ENCODE results near the gene TMC4. TPM values are rescaled to one million over a fixed set of nuclear protein-coding genes. Genes with fewer than 3 reads are reported as not detected.
A peak's percentile ranks its signal among the peaks of the same experiment; 100 is the strongest.

The TMC4 gene
- total RNA-seq, 1 donor from 2014 or later, result 23.2 TPM

DNA sequence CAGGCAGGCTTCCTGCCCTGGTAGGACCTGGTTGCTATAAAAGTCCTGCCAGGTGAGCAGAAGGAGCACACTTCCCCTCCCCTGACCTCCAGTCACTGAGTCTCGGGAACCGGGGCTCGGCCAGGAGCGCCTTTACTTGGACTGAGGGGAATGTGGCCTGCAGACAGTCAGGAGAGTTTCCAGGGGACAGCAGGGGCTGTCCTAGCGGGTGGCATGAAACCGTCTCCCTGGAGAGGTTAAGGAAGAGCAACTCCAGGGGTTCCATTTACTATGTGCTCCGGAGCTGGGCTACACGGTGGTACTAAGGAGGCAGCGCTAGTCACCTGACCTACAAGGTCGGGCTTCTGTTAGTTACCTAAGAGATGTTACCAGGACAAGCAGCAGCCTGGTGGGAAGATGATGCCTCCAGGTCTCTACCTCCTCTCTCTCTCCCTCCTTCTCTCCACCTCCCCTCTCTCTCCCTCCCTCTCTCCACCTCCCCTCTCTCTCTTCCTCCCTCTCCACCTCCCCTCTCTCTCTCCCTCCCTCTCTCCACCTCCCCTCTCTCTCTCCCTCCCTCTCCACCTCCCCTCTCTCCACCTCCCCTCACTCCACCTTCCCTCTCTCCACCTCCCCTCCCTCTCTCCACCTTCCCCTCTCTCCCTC lies 39.5 kb downstream of the TMC4 start:
- no peak for TF ChIP-seq CTCF (IDR thresholded peaks at IDR 0.05; ENCODE audit: insufficient read depth, low read length, severe bottlenecking)
- DNase-seq (ENCODE audit: low read depth) (peak; percentile 32), FAIRE-seq (no peak)
- Histone ChIP-seq H3K36me3 (ENCODE audit: control insufficient read depth, insufficient read depth, low read length) (peaks cover 4% of the 10 kb centered on the region), H3K4me3 (ENCODE audit: low read depth, low read length) (no peak overlapping the region), H3K27me3 (ENCODE audit: control insufficient read depth, insufficient read depth, low read length) (no peaks in the 10 kb centered on the region)

DNA sequence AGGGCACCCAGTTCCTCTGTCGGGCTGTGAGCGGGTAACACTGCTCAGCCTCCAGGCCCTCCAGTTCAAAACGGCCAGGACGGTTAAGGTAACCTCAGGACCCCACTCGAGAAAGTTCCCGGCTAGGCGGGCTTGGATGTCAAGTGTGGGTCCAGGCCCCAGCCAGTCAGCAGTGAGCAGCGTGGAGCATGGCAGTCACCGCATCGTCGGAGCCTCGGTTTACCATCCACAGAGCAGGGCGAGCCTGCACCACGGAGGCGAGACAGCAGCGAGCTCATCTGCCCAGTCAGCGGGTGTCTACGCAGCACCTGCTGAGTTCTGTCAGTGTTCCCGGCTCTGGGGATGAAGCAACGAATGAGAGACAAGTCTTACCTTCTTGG lies 43.4 kb downstream of the TMC4 start:
- TF ChIP-seq CTCF (IDR thresholded peaks at IDR 0.05; ENCODE audit: insufficient read depth, low read length, severe bottlenecking), result no peak
- no peaks in the 10 kb centered on the region for H3K27me3 ChIP-seq (ENCODE audit: control insufficient read depth, insufficient read depth, low read length)
- H3K36me3 ChIP-seq (ENCODE audit: control insufficient read depth, insufficient read depth, low read length), result peaks cover 15% of the 10 kb centered on the region
- no peak overlapping the region for H3K4me3 ChIP-seq (ENCODE audit: low read depth, low read length)
- no peak for DNase-seq (ENCODE audit: low read depth)
- no peak for FAIRE-seq

- Histone ChIP-seq H3K4me3 (ENCODE audit: low read depth, low read length) (no peak overlapping the region), H3K27me3 (ENCODE audit: control insufficient read depth, insufficient read depth, low read length) (no peaks in the 10 kb centered on the region), H3K36me3 (ENCODE audit: control insufficient read depth, insufficient read depth, low read length) (peaks cover 18% of the 10 kb centered on the region)
- no peak for FAIRE-seq
- TF ChIP-seq CTCF (IDR thresholded peaks at IDR 0.05; ENCODE audit: insufficient read depth, low read length, severe bottlenecking), result no peak
- no peak for DNase-seq (ENCODE audit: low read depth)
Observed at GRCh38 chr19:54128796-54129616, 44.0 kb downstream of the TMC4 start.

GRCh38 chr19:54128441-54128725 lies 44.6 kb downstream of the TMC4 start:
- DNase-seq (ENCODE audit: low read depth), result no peak
- Histone ChIP-seq H3K36me3 (ENCODE audit: control insufficient read depth, insufficient read depth, low read length) (peaks cover 21% of the 10 kb centered on the region), H3K4me3 (ENCODE audit: low read depth, low read length) (no peak overlapping the region), H3K27me3 (ENCODE audit: control insufficient read depth, insufficient read depth, low read length) (no peaks in the 10 kb centered on the region)
- no peak for TF ChIP-seq CTCF (IDR thresholded peaks at IDR 0.05; ENCODE audit: insufficient read depth, low read length, severe bottlenecking)
- FAIRE-seq, result no peak

DNA sequence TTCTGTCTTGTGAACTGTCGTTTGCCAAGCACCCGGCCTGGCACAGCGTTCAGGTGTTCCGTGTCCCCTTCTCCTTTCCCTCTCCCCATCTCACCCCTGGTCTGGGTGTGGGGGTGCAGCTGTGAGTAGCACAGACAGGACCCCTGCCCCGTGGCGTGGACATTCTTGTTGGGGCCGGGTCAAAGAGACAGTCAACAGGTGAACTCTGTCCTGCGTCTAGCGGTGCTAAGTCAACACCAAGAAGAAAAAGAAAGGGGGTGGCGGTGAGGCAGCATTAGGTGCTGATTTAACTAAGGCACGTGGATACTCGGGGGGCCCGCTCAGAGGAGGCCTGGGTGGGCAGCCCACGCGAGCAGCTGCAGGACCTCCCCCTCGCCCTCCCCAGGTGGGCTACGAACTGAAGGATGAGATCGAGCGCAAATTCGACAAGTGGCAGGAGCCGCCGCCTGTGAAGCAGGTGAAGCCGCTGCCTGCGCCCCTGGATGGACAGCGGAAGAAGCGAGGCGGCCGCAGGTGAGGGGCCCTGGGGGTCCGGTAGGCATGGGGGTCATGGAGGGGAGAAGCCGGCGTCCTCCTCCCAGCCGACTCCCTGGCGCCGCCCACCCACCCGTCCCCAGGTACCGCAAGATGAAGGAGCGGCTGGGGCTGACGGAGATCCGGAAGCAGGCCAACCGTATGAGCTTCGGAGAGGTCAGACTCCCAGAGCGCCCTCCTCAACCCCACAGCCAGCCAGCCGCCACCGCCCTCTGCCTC lies 45.1 kb downstream of the TMC4 start:
- H3K36me3 ChIP-seq (ENCODE audit: control insufficient read depth, insufficient read depth, low read length), result peaks cover 25% of the 10 kb centered on the region
- TF ChIP-seq CTCF (IDR thresholded peaks at IDR 0.05; ENCODE audit: insufficient read depth, low read length, severe bottlenecking), result no peak

More for the DNA sequence above, 45.1 kb downstream of the TMC4 start:
- DNase-seq (ENCODE audit: low read depth) (no peak), FAIRE-seq (no peak)
- no peaks in the 10 kb centered on the region for H3K27me3 ChIP-seq (ENCODE audit: control insufficient read depth, insufficient read depth, low read length)
- no peak overlapping the region for H3K4me3 ChIP-seq (ENCODE audit: low read depth, low read length)

Data from bronchial epithelial cell (primary cell).